22Rv1 (cell line): Measurements from ENCODE around the gene PARP14.

Experiments used
- ZFX ChIP-seq: fragments of 450-650 bp; IDR thresholded peaks from 2 replicates; pipeline ENCODE4 v1.6.1; 2017; ENCODE audit warnings: antibody characterized with exemption, borderline replicate concordance
- TF ChIP-seq, protein P1 (sequence below): fragments of 450-650 bp; IDR thresholded peaks from 2 replicates; pipeline ENCODE4 v1.5.1; 2017; ENCODE audit warnings: mild to moderate bottlenecking

DNA sequence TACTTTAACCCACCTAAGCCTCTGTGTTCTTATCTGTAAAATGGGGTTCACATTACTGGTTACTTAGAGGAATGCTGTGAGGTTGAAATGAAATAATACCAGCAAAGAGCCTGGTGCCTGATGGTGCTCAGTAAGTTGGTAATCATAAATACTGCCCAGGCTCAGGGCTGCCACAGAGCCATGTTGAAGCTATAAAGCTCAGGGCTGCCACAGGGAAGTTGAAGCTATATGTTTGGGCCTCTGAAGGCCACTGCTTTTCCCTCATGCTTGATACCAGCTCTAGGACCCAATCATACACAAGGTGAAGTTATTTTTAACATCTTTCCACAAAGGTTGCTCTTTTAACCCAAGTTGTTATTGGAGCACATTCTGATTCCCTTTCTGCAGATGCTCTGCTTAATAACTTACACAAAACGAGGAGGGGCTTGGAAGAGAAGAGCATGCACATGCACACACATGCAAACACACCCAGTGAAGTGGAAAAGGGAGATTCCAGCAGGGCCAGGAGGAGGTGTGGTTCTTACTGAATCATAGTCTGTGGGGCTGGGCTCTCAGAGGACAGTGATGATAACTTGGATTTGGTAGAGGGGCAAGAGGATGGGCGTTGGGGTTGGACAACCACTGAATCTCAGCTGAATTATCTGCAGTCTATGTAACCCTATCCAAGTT is 17.4 kb downstream of the PARP14 start:
- TF ChIP-seq, protein P1, sequence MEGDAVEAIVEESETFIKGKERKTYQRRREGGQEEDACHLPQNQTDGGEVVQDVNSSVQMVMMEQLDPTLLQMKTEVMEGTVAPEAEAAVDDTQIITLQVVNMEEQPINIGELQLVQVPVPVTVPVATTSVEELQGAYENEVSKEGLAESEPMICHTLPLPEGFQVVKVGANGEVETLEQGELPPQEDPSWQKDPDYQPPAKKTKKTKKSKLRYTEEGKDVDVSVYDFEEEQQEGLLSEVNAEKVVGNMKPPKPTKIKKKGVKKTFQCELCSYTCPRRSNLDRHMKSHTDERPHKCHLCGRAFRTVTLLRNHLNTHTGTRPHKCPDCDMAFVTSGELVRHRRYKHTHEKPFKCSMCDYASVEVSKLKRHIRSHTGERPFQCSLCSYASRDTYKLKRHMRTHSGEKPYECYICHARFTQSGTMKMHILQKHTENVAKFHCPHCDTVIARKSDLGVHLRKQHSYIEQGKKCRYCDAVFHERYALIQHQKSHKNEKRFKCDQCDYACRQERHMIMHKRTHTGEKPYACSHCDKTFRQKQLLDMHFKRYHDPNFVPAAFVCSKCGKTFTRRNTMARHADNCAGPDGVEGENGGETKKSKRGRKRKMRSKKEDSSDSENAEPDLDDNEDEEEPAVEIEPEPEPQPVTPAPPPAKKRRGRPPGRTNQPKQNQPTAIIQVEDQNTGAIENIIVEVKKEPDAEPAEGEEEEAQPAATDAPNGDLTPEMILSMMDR: no peak
- TF ChIP-seq ZFX: no peak
